Glomerular endothelial cell (primary cell): ENCODE measurements around the gene ZC2HC1B. TPM values are rescaled to one million over a fixed set of nuclear protein-coding genes. Genes with fewer than 3 reads are reported as not detected.
A peak's percentile ranks its signal among the peaks of the same experiment; 100 is the strongest.

ENCODE experiments used
- DNase-seq: peaks from one replicate; pipeline ENCODE4 v3.0.0-alpha.2; 2011; ENCODE audit warnings: low read depth, low spot score; ENCODE audit errors: extremely low read depth
- total RNA-seq: library from RNA; depleted of rRNA; stranded (reverse); fragments of >200 nt; gene quantifications from 2 replicates; pipeline ENCODE4 v1.2.3, GENCODE V29; 2015

ZC2HC1B gene
- total RNA-seq, 1 donor from 2014 or later: not detected

- DNase-seq: no peak
These were observed 95.7 kb downstream of the ZC2HC1B start for GRCh38 chr6:143959927-143960326.

- no peak for DNase-seq
These were observed 96.8 kb downstream of the ZC2HC1B start for GRCh38 chr6:143961066-143961465.

- DNase-seq: peak; percentile 27
These were observed 97.9 kb downstream of the ZC2HC1B start for GRCh38 chr6:143961886-143962878.

- DNase-seq: no peak
These were observed 99.1 kb downstream of the ZC2HC1B start for GRCh38 chr6:143963158-143963919.

GRCh38 chr6:143964674-143965081 lies 100.4 kb downstream of the ZC2HC1B start:
- DNase-seq: no peak

- no peak for DNase-seq
These were observed 101.4 kb downstream of the ZC2HC1B start for GRCh38 chr6:143965503-143966171.

GRCh38 chr6:143966312-143966711 lies 102.0 kb downstream of the ZC2HC1B start:
- DNase-seq: no peak

- no peak for DNase-seq
These were observed 103.6 kb downstream of the ZC2HC1B start for GRCh38 chr6:143967706-143968376.

- DNase-seq: no peak
These were observed 104.8 kb downstream of the ZC2HC1B start for GRCh38 chr6:143969077-143969476.

GRCh38 chr6:143970456-143971218 lies 106.4 kb downstream of the ZC2HC1B start:
- DNase-seq: no peak

GRCh38 chr6:143971482-143972205 lies 107.4 kb downstream of the ZC2HC1B start:
- DNase-seq: no peak

- no peak for DNase-seq
These were observed 109.1 kb downstream of the ZC2HC1B start for GRCh38 chr6:143973097-143973966.

GRCh38 chr6:143974089-143974488 lies 109.8 kb downstream of the ZC2HC1B start:
- DNase-seq: no peak

GRCh38 chr6:143976806-143977349 lies 112.6 kb downstream of the ZC2HC1B start:
- DNase-seq: no peak

GRCh38 chr6:143980921-143981320 lies 116.6 kb downstream of the ZC2HC1B start:
- DNase-seq: no peak

GRCh38 chr6:143982968-143983367 lies 118.7 kb downstream of the ZC2HC1B start:
- no peak for DNase-seq

GRCh38 chr6:143984666-143985065 lies 120.4 kb downstream of the ZC2HC1B start:
- DNase-seq: no peak
